Aorta (tissue), 5 donors: ENCODE data around the gene PLA2G2C. TPM values are rescaled to one million over a fixed set of nuclear protein-coding genes. Genes with fewer than 3 reads are reported as not detected.

Source experiments
- ATAC-seq: fragments of 200-7000 bp; cut with Tn5 transposase; one replicate; pipeline ENCODE4 v1.9.1; 2022; ENCODE audit warnings: moderate library complexity; ENCODE audit not compliant: low FRiP score
- DNase-seq, 2 donors: peaks; one replicate each; pipeline ENCODE4 v3.0.0-alpha.2; 2020
- H3K27ac ChIP-seq, 2 donors: one replicate each; pipeline ENCODE4 v1.5.1; 2013; ENCODE audit warnings: low read length in 2 of 2, mild to moderate bottlenecking in 2 of 2, moderate library complexity in 2 of 2, control low read depth in 1 of 2, inconsistent platforms in 1 of 2, low read depth in 1 of 2
- H3K27me3 ChIP-seq, 2 donors: one replicate each; pipeline ENCODE4 v1.6.1; 2013; ENCODE audit warnings: control low read depth in 1 of 2, low read length in 1 of 2, mild to moderate bottlenecking in 1 of 2, moderate library complexity in 1 of 2; ENCODE audit not compliant: insufficient read depth in 2 of 2, control insufficient read depth in 1 of 2
- H3K36me3 ChIP-seq, 2 donors: one replicate each; pipeline ENCODE4 v1.6.1; 2013; ENCODE audit warnings: control low read depth in 1 of 2, low read length in 1 of 2, mild to moderate bottlenecking in 1 of 2; ENCODE audit not compliant: insufficient read depth in 2 of 2, control insufficient read depth in 1 of 2
- H3K4me1 ChIP-seq, 2 donors: one replicate each; pipeline ENCODE4 v1.6.1; 2013; ENCODE audit warnings: low read length in 2 of 2, control low read depth in 1 of 2, mild to moderate bottlenecking in 1 of 2, moderate library complexity in 1 of 2; ENCODE audit not compliant: insufficient read depth in 2 of 2, control insufficient read depth in 1 of 2
- H3K4me3 ChIP-seq, 2 donors: one replicate each; pipeline ENCODE4 v1.5.1; 2013; ENCODE audit warnings: low read length in 2 of 2, control low read depth in 1 of 2, mild to moderate bottlenecking in 1 of 2
- H3K9me3 ChIP-seq: one replicate; pipeline ENCODE4 v1.6.1; 2013; ENCODE audit warnings: mild to moderate bottlenecking, low read length; ENCODE audit not compliant: control insufficient read depth
- WGBS, 2 donors: extraction: QIAGEN DNeasy Blood & Tissue Kit; methylation state at CpG; one replicate each; pipeline ENCODE4 v1.1.7; 2013; 5-methylcytosine and 5-hydroxymethylcytosine counted together
- intact Hi-C, 2 donors: fragments of 100-400 bp; cut with DNase I; formaldehyde crosslinking; loops; one replicate each; pipeline versions ENCODE4 v1.14.2 to v1.15.0; 2022
- polyA plus RNA-seq, 2 donors: library from polyadenylated mRNA; stranded (reverse); fragments of 200-250 nt; gene quantifications; one replicate each; pipeline ENCODE4 v1.2.3, GENCODE V29; 2013
- total RNA-seq, 2 donors: library from RNA; stranded (reverse); fragmentation: NEBNext Ultra II Directional; extraction: Animal tissue kit (Norgen Biotek cat#: 25700); gene quantifications; one replicate each; pipeline ENCODE4 v1.2.1, GENCODE V29; 2021
- donor health status: healthy with polysubstance abuse.
- donor health status: Bipolar disorder and iron deficiency.
- donor health status: DM: no; HTN: no; CAD: no.
- donor health status: DM: no; HTN: no; CAD: no.
- donor health status: DM: yes; HTN: yes; CAD: no.

Gene PLA2G2C
- total and polyA plus RNA-seq, 4 donors, result 0.81 TPM; not detected in 3

DNA sequence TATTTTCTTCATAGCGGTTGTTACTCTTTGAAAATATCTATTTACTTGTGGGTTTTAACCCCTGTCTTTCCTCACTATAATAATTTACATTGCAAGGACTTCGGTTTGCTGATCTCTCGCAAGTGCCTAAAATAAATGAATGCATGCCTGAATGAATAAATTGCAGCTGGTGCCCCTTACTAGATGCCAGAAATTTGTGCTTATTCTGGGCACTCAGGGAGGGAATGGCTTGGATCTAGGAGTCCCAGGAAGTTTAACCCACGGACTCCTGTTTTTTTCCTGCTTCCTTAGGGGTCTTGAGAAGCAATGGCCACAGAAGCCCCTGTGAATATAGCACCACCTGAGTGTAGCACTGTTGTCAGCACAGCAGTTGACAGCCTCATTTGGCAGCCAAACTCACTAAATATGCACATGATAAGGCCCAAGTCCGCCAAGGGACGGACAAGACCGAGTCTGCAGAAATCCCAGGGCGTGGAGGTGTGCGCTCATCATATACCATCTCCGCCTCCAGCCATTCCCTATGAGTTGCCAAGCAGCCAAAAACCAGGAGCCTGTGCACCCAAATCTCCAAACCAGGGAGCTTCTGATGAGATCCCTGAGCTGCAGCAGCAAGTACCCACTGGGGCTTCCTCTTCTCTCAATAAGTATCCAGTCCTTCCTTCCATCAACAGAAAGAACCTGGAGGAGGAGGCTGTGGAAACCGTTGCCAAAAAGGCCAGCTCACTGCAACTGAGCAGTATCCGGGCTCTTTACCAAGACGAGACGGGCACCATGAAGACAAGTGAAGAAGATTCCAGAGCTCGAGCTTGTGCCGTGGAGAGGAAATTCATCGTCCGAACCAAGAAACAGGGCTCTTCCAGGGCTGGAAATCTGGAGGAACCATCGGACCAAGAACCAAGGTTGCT is 4.2 kb upstream of the PLA2G2C start:
- no peaks in the 10 kb centered on the region for H3K4me1 ChIP-seq
- H3K27ac ChIP-seq, result no peak overlapping the region
- no peak for ATAC-seq
- no peak overlapping the region for H3K4me3 ChIP-seq
- intact Hi-C loops, result no loop called here
- no peaks in the 10 kb centered on the region for H3K27me3 ChIP-seq
- no peak for DNase-seq
- WGBS, 2 donors, result 83 to 84% methylated on average over 19 of the region's 19 CpGs
- H3K36me3 ChIP-seq, result no peaks in the 10 kb centered on the region
- H3K9me3 ChIP-seq, result no peaks in the 10 kb centered on the region

- Histone ChIP-seq H3K9me3 (no peaks in the 10 kb centered on the region), H3K4me1 (no peaks in the 10 kb centered on the region)
Measured at GRCh38 chr1:20189664-20190063, 3.3 kb upstream of the PLA2G2C start.

GRCh38 chr1:20188455-20188817 is 2.1 kb upstream of the PLA2G2C start:
- intact Hi-C loops, result no loop called here

More at GRCh38 chr1:20189664-20190063, 3.3 kb upstream of the PLA2G2C start:
- intact Hi-C loops, result no loop called here
- no peaks in the 10 kb centered on the region for H3K27me3 ChIP-seq
- no peaks in the 10 kb centered on the region for H3K36me3 ChIP-seq
- DNase-seq, result no peak
- no peak overlapping the region for H3K4me3 ChIP-seq
- ATAC-seq, result no peak
- no peak overlapping the region for H3K27ac ChIP-seq
- 66 to 69% methylated on average over 4 of the region's 4 CpGs for WGBS, 2 donors

DNA sequence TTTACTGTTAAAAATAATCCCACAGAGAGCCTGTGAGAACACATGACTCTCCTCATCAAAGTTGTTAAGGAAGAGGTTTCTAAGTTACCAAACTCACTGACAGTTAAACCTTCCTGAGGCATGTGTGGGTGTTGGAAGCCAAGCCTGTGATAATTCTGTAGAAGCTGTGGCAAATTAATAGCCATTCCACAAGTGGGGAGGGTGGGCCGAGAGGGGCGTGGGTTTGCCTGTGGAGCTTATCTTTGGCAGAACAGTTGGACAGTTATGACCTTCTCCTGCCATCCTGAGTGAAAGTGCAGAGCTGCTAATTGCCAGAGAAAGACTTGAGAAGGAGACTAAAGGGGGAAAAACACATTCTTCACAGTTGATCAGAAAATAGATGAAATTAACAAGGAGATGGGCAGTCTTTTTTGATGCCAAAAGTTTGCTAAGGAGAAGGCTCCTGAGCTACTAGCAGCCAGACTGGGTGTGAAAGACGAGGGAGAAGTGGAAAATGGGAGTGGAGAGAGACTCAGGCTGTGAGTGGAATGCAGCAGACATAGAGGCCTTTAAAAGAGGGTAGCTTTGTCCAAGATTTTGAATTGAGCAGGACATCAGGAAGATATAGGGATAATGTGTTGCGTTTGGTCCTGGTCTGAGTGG is 1.6 kb upstream of the PLA2G2C start:
- H3K9me3 ChIP-seq, result no peaks in the 10 kb centered on the region
- intact Hi-C loops, result no loop called here
- H3K4me3 ChIP-seq, result no peak overlapping the region
- H3K4me1 ChIP-seq, result no peaks in the 10 kb centered on the region
- ATAC-seq, result no peak
- no peak for DNase-seq
- H3K36me3 ChIP-seq, result no peaks in the 10 kb centered on the region
- 62 to 75% methylated on average over 4 of the region's 4 CpGs for WGBS, 2 donors
- H3K27me3 ChIP-seq, result no peaks in the 10 kb centered on the region
- no peak overlapping the region for H3K27ac ChIP-seq

More at GRCh38 chr1:20188455-20188817, 2.1 kb upstream of the PLA2G2C start:
- H3K9me3 ChIP-seq, result no peaks in the 10 kb centered on the region
- H3K4me3 ChIP-seq, result no peak overlapping the region
- no peaks in the 10 kb centered on the region for H3K27me3 ChIP-seq
- ATAC-seq (no peak), DNase-seq (no peak)
- H3K27ac ChIP-seq, result no peak overlapping the region
- H3K36me3 ChIP-seq, result no peaks in the 10 kb centered on the region
- H3K4me1 ChIP-seq, result no peaks in the 10 kb centered on the region
- 70 to 75% methylated on average over 4 of the region's 4 CpGs for WGBS, 2 donors

DNA sequence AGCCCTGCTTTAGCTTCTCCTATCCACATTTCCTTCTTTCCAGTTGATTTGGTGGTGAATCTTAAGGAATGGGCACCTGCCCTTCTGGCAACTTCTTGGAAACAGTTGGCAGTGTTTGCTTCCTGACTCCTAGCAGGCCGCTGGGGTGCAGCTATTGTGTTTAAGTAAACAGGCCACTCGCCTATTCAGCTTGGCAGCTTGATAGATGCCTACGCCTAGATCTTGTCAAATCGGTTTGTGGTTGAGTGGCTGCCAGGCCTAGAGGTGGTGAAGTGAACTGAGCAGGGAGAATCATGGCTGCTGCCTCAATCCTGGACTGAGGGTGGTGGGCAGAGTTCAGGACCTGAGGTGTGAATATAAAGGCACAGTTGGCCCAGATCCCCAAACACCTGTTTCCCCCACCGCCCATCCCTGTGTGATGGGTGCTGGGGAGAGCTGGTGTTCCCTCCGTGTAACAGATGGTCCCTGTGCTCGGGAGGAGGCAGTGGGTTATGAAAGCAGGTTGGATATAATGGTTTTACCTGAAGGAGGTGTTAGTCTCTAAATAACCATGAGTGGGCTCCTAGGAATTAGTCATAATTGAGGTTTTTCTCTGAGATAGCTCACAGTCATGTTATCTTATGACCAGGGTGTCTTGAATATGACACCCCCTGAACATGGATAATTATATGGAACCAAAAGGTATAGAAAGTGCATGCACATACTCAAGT is 940 bp upstream of the PLA2G2C start:
- intact Hi-C loops, result no loop called here
- Histone ChIP-seq H3K9me3 (no peaks in the 10 kb centered on the region), H3K4me1 (no peaks in the 10 kb centered on the region), H3K27me3 (no peaks in the 10 kb centered on the region), H3K36me3 (no peaks in the 10 kb centered on the region), H3K4me3 (no peak overlapping the region), H3K27ac (no peak overlapping the region)
- DNase-seq (no peak), ATAC-seq (no peak)
- 67 to 73% methylated on average over 7 of the region's 7 CpGs for WGBS, 2 donors

GRCh38 chr1:20184997-20185833 is 1.1 kb downstream of the PLA2G2C start:
- no peak for ATAC-seq
- no peak overlapping the region for H3K4me3 ChIP-seq

GRCh38 chr1:20184481-20184900 is 1.8 kb downstream of the PLA2G2C start:
- intact Hi-C loops, result no loop called here
- no peak overlapping the region for H3K4me3 ChIP-seq
- ATAC-seq (no peak), DNase-seq (no peak)
- no peak overlapping the region for H3K27ac ChIP-seq
- no peaks in the 10 kb centered on the region for H3K36me3 ChIP-seq
- no peaks in the 10 kb centered on the region for H3K9me3 ChIP-seq
- 68 to 72% methylated on average over 6 of the region's 6 CpGs for WGBS, 2 donors
- no peaks in the 10 kb centered on the region for H3K4me1 ChIP-seq
- no peaks in the 10 kb centered on the region for H3K27me3 ChIP-seq

More at GRCh38 chr1:20184997-20185833, 1.1 kb downstream of the PLA2G2C start:
- Histone ChIP-seq H3K27ac (no peak overlapping the region), H3K4me1 (no peaks in the 10 kb centered on the region), H3K36me3 (no peaks in the 10 kb centered on the region), H3K27me3 (no peaks in the 10 kb centered on the region), H3K9me3 (no peaks in the 10 kb centered on the region)
- intact Hi-C loops, result no loop called here
- WGBS, 2 donors, result 76 to 80% methylated on average over 17 of the region's 17 CpGs
- DNase-seq, result no peak

GRCh38 chr1:20183616-20184271 is 2.6 kb downstream of the PLA2G2C start:
- H3K27me3 ChIP-seq, result no peaks in the 10 kb centered on the region
- no peaks in the 10 kb centered on the region for H3K4me1 ChIP-seq
- ATAC-seq, result no peak
- intact Hi-C loops, result no loop called here
- no peak overlapping the region for H3K27ac ChIP-seq
- no peaks in the 10 kb centered on the region for H3K36me3 ChIP-seq
- 72 to 86% methylated on average over 13 of the region's 13 CpGs for WGBS, 2 donors
- peaks cover 2% of the 10 kb centered on the region for H3K9me3 ChIP-seq
- H3K4me3 ChIP-seq, result no peak overlapping the region
- no peak for DNase-seq
